NB4 (cell line): Measurements from ENCODE around the gene TMEM219.

Experiments used
- MAX ChIP-seq: IDR thresholded peaks from 2 replicates; pipeline ENCODE4 v1.6.1; 2011; ENCODE audit warnings: low read depth, low read length
- MYC ChIP-seq: IDR thresholded peaks from 2 replicates; pipeline ENCODE4 v1.6.1; 2011; ENCODE audit warnings: low read depth, low read length
- POLR2A ChIP-seq: IDR thresholded peaks from 2 replicates; pipeline ENCODE4 v1.6.1; 2011; ENCODE audit warnings: mild to moderate bottlenecking; ENCODE audit not compliant: insufficient read length; ENCODE audit errors: extremely low read depth
- TF ChIP-seq, protein P1 (sequence below): IDR thresholded peaks from one replicate; pipeline ENCODE4 v1.5.1; 2012; ENCODE audit warnings: low read depth, low read length

GRCh38 chr16:29913514-29913913, 48.4 kb upstream of the TMEM219 start:
- TF ChIP-seq POLR2A (no peak), MYC (no peak), MAX (no peak)
- TF ChIP-seq, protein P1, sequence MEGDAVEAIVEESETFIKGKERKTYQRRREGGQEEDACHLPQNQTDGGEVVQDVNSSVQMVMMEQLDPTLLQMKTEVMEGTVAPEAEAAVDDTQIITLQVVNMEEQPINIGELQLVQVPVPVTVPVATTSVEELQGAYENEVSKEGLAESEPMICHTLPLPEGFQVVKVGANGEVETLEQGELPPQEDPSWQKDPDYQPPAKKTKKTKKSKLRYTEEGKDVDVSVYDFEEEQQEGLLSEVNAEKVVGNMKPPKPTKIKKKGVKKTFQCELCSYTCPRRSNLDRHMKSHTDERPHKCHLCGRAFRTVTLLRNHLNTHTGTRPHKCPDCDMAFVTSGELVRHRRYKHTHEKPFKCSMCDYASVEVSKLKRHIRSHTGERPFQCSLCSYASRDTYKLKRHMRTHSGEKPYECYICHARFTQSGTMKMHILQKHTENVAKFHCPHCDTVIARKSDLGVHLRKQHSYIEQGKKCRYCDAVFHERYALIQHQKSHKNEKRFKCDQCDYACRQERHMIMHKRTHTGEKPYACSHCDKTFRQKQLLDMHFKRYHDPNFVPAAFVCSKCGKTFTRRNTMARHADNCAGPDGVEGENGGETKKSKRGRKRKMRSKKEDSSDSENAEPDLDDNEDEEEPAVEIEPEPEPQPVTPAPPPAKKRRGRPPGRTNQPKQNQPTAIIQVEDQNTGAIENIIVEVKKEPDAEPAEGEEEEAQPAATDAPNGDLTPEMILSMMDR: no peak
